GM18873 (cell line): ENCODE measurements around the gene RNASEH1.

Experiments
- ATAC-seq: cut with Tn5 transposase; IDR thresholded peaks from one replicate; pipeline ENCODE4 v1.9.1; 2021; ENCODE audit warnings: mild to moderate bottlenecking, moderate library complexity, moderate number of reproducible peaks; ENCODE audit not compliant: unreplicated experiment, low FRiP score

Gene RNASEH1

GRCh38 chr2:3558205-3559014 is at the start of gene RNASEH1:
Gene RNASEH1, minus strand, starts transcription at chr2:3558333. Its CDS starts 73 bp downstream, at chr2:3558260.
- peak; percentile 96 for ATAC-seq

- ATAC-seq: no peak
Observed at GRCh38 chr2:3606370-3607201, 48.5 kb upstream of the RNASEH1 start.

GRCh38 chr2:3606028-3606369 is 47.9 kb upstream of the RNASEH1 start:
- no peak for ATAC-seq

GRCh38 chr2:3604991-3605961 is 47.1 kb upstream of the RNASEH1 start:
- no peak for ATAC-seq

GRCh38 chr2:3604207-3604877 is 46.2 kb upstream of the RNASEH1 start:
- ATAC-seq: no peak

GRCh38 chr2:3603536-3604206 is 45.5 kb upstream of the RNASEH1 start:
- no peak for ATAC-seq

GRCh38 chr2:3602553-3603339 is 44.6 kb upstream of the RNASEH1 start:
- ATAC-seq: no peak

- no peak for ATAC-seq
Observed at GRCh38 chr2:3601561-3602271, 43.6 kb upstream of the RNASEH1 start.

GRCh38 chr2:3600256-3600855 is 42.2 kb upstream of the RNASEH1 start:
- no peak for ATAC-seq

- ATAC-seq: no peak
Observed at GRCh38 chr2:3598912-3599854, 41.0 kb upstream of the RNASEH1 start.

GRCh38 chr2:3598197-3598910 is 40.2 kb upstream of the RNASEH1 start:
- ATAC-seq: no peak

- no peak for ATAC-seq
Observed at GRCh38 chr2:3597567-3597966, 39.4 kb upstream of the RNASEH1 start.

GRCh38 chr2:3596901-3597417 is 38.8 kb upstream of the RNASEH1 start:
- no peak for ATAC-seq

GRCh38 chr2:3595985-3596384 is 37.9 kb upstream of the RNASEH1 start:
- no peak for ATAC-seq

- ATAC-seq: no peak
Observed at GRCh38 chr2:3595404-3595803, 37.3 kb upstream of the RNASEH1 start.
